HepG2 (cell line): ENCODE measurements around the gene SNAPIN. TPM values are rescaled to one million over a fixed set of nuclear protein-coding genes. Genes with fewer than 3 reads are reported as not detected.

ENCODE experiments used
- ATAC-seq: fragments of 200-7000 bp; cut with Tn5 transposase; 3 replicates; pipeline ENCODE4 v1.9.1; 2020; ENCODE audit warnings: mild to moderate bottlenecking, moderate library complexity
- Bru-seq: library from RNA; stranded (reverse); fragments of 400-500 nt; gene quantifications from one replicate; lab custom pipeline; 2021; lab: Mats Ljungman, UMichigan
- BruChase-seq, 2 experiments: library from RNA; stranded (reverse); fragments of 400-500 nt; gene quantifications; one replicate each; lab custom pipeline; 2021; lab: Mats Ljungman, UMichigan
- BruUV-seq: library from RNA; stranded (reverse); fragments of 400-500 nt; replicated peaks from 2 replicates; lab custom pipeline; 2021; lab: Mats Ljungman, UMichigan
- CTCF ChIA-PET: fragments of 300-600 bp; formaldehyde crosslinking; extraction: SDS; loops from one replicate; lab custom pipeline; 2021; ENCODE audit warnings: low total read pairs, inconsistent platforms, low intra/inter-chr PET ratio; lab: Yijun Ruan, JAX
- POLR2A ChIA-PET: fragments of 350-600 bp; sonication (Branson Sonifier 250); formaldehyde crosslinking; loops from one replicate; lab custom pipeline; 2020; ENCODE audit warnings: antibody characterized with exemption, inconsistent platforms; lab: Yijun Ruan, JAX
- DNase-seq: peaks from one replicate; pipeline ENCODE4 v3.0.0-alpha.2; 2015; ENCODE audit warnings: low spot score
- FAIRE-seq: peaks from 3 replicates; lab custom pipeline; 2011; peaks lifted over from hg19 to GRCh38; lab: Jason Lieb, UNC
- H2AFZ ChIP-seq: one replicate; pipeline ENCODE4 v1.6.1; 2011; ENCODE audit warnings: low read length, inconsistent platforms
- H3K27ac ChIP-seq: fragments of 300-600 bp; 3 replicates; pipeline ENCODE4 v1.8.0; 2011; ENCODE audit warnings: mixed run types, mild to moderate bottlenecking, mixed read lengths, low read length, inconsistent platforms; ENCODE audit not compliant: insufficient read depth; ENCODE audit errors: extremely low read length
- H3K27me3 ChIP-seq, 2 experiments: fragments of 200-600 bp in 1 of 2; 2 replicates in 1 of 2; 3 replicates in 1 of 2; pipeline versions ENCODE4 v1.6.0 to v1.8.0; 2011; ENCODE audit warnings: low read length in 2 of 2, mild to moderate bottlenecking in 2 of 2, moderate library complexity in 2 of 2, inconsistent platforms in 1 of 2; ENCODE audit not compliant: insufficient read depth in 2 of 2, control insufficient read depth in 1 of 2
- H3K36me3 ChIP-seq, 2 experiments: fragments of 200-600 bp in 1 of 2; replicated peaks in 1 of 2; 2 replicates in 1 of 2; 3 replicates in 1 of 2; pipeline versions ENCODE4 v1.5.1 to v1.8.0; 2011; ENCODE audit warnings: low read length in 2 of 2, inconsistent platforms in 1 of 2; ENCODE audit not compliant: insufficient read depth in 2 of 2, control insufficient read depth in 1 of 2
- H3K4me1 ChIP-seq: 2 replicates; pipeline ENCODE4 v1.5.1; 2012; ENCODE audit warnings: low read length, inconsistent platforms; ENCODE audit not compliant: insufficient read depth
- H3K4me2 ChIP-seq: 2 replicates; pipeline ENCODE4 v1.6.0; 2011; ENCODE audit warnings: low read depth, low read length, inconsistent platforms
- H3K4me3 ChIP-seq, 3 experiments: fragments of 200-600 bp in 1 of 3; sonication (generic), shearing (Covaris generic) in 1 of 3; replicated peaks in 1 of 3; 2 replicates each; pipeline ENCODE4 v1.5.1; 2011 to 2016; ENCODE audit warnings: low read length in 3 of 3, inconsistent platforms in 2 of 3, low read depth in 2 of 3, mild to moderate bottlenecking in 2 of 3, control low read depth in 1 of 3, mixed read lengths in 1 of 3; ENCODE audit not compliant: insufficient read depth in 1 of 3
- H3K79me2 ChIP-seq: one replicate; pipeline ENCODE4 v1.6.1; 2011; ENCODE audit warnings: low read length, inconsistent platforms; ENCODE audit not compliant: insufficient read depth
- H3K9ac ChIP-seq: 2 replicates; pipeline ENCODE4 v1.6.0; 2011; ENCODE audit warnings: mild to moderate bottlenecking, low read depth, low read length, inconsistent platforms; ENCODE audit not compliant: insufficient read depth
- H3K9me3 ChIP-seq: 2 replicates; pipeline ENCODE4 v1.5.1; 2012; ENCODE audit warnings: mild to moderate bottlenecking, low read length
- H4K20me1 ChIP-seq: 2 replicates; pipeline ENCODE4 v1.6.0; 2011; ENCODE audit warnings: inconsistent platforms, mild to moderate bottlenecking, low read length, moderate library complexity; ENCODE audit not compliant: insufficient read depth
- CBX5 ChIP-seq: sonication (generic); formaldehyde crosslinking; IDR thresholded peaks from 2 replicates; pipeline ENCODE4 v1.4.0; 2020; ENCODE audit warnings: missing genetic modification reagents, borderline replicate concordance
- GLI4 ChIP-seq: sonication (generic); formaldehyde crosslinking; IDR thresholded peaks from 2 replicates; pipeline ENCODE4 v1.5.1; 2020; ENCODE audit warnings: missing genetic modification reagents, mild to moderate bottlenecking, moderate library complexity, borderline replicate concordance
- GTF2F1 ChIP-seq: fragments of 150-350 bp; IDR thresholded peaks from 2 replicates; pipeline ENCODE4 v1.6.1; 2014; ENCODE audit warnings: low read length
- RBM39 ChIP-seq: fragments of 200-400 bp; formaldehyde crosslinking; IDR thresholded peaks from one replicate; pipeline ENCODE4 v1.6.1; 2018; ENCODE audit warnings: antibody characterized with exemption, mild to moderate bottlenecking, low read depth, low read length; ENCODE audit not compliant: poor library complexity, severe bottlenecking
- SOX13 ChIP-seq, 3 experiments: fragments of 450-650 bp in 1 of 3; sonication (generic) in 1 of 3; formaldehyde crosslinking in 1 of 3; IDR thresholded peaks in 2 of 3; conservative IDR thresholded peaks in 1 of 3; 2 replicates each; pipeline versions ENCODE4 v1.5.0 to v1.6.1; 2016 to 2020; ENCODE audit warnings: antibody characterized with exemption in 1 of 3, mild to moderate bottlenecking in 1 of 3, missing compliant biosample characterization in 1 of 3, missing genetic modification reagents in 1 of 3, moderate library complexity in 1 of 3
- SRSF9 ChIP-seq: fragments of 200-400 bp; formaldehyde crosslinking; IDR thresholded peaks from 2 replicates; pipeline ENCODE4 v1.6.1; 2018; ENCODE audit warnings: borderline replicate concordance, mild to moderate bottlenecking, low read depth, low read length; ENCODE audit not compliant: insufficient read depth, poor library complexity, severe bottlenecking
- ZBTB7B ChIP-seq: sonication (generic); formaldehyde crosslinking; IDR thresholded peaks from 2 replicates; pipeline ENCODE4 v1.4.0; 2020; ENCODE audit warnings: missing genetic modification reagents
- ZNF546 ChIP-seq: sonication (generic); formaldehyde crosslinking; conservative IDR thresholded peaks from 2 replicates; pipeline ENCODE4 v1.8.1; 2023; ENCODE audit warnings: mild to moderate bottlenecking, missing genetic modification reagents
- ZNF569 ChIP-seq: sonication (generic); formaldehyde crosslinking; IDR thresholded peaks from 2 replicates; pipeline ENCODE4 v1.5.0; 2020; ENCODE audit warnings: mild to moderate bottlenecking, missing genetic modification reagents, moderate library complexity, borderline replicate concordance
- ZSCAN9 ChIP-seq: IDR thresholded peaks from 2 replicates; pipeline ENCODE4 v1.6.1; 2016; ENCODE audit warnings: borderline replicate concordance
- WGBS: methylation state at CpG from one replicate; pipeline ENCODE4 v1.1.6; 2017; ENCODE audit warnings: low lambda C conversion rate; 5-methylcytosine and 5-hydroxymethylcytosine counted together
- in situ Hi-C: cut with HindIII; loops from 2 replicates; pipeline ENCODE4 v1.10.0; 2017; ENCODE audit warnings: low pct_unique_long_range_greater_than_20kb; ENCODE audit not compliant: extremely low pct_ligation_motif_present
- intact Hi-C: fragments of 100-400 bp; cut with micrococcal nuclease; formaldehyde crosslinking; loops from one replicate; pipeline ENCODE4 v1.10.0; 2022; ENCODE audit not compliant: unreplicated experiment
- long read RNA-seq, 2 experiments: library from RNA in 1 of 2; library from polyadenylated mRNA in 1 of 2; stranded (forward) in 1 of 2; unstranded in 1 of 2; transcript quantifications; one replicate each; pipeline ENCODE4 v2.0.0, GENCODE V29; 2019 to 2022
- polyA minus RNA-seq, 3 experiments: library from RNA; depleted of rRNA, polyadenylated mRNA; stranded (reverse); fragments of >200 nt; gene quantifications; 2 replicates each; pipeline ENCODE4 v1.2.3, GENCODE V29; 2011; ENCODE audit warnings: low replicate concordance in 1 of 3
- polyA plus RNA-seq, 8 experiments: library from polyadenylated mRNA; depleted of rRNA in 3 of 8; stranded (reverse) in 7 of 8; unstranded in 1 of 8; fragments of >200 nt; fragmentation: Illumina TruSeq in 4 of 8; extraction: Trizol in 4 of 8; gene quantifications; 2 replicates each; pipeline versions ENCODE4 v1.2.1 to v1.2.3, GENCODE V29; 2011 to 2016; ENCODE audit warnings: low read depth in 4 of 8, missing spikeins in 1 of 8, mixed read lengths in 1 of 8; ENCODE audit not compliant: insufficient read depth in 1 of 8
- total RNA-seq, 5 experiments: library from RNA; depleted of rRNA; stranded (reverse); fragments of >200 nt; fragmentation: Illumina TruSeq; extraction: Trizol; gene quantifications; 2 replicates each; pipeline ENCODE4 v1.2.3, GENCODE V29; 2016; ENCODE audit warnings: low read depth in 1 of 5
- TF ChIP-seq, protein P1 (sequence below): IDR thresholded peaks from 2 replicates; pipeline ENCODE4 v1.6.1; 2016; ENCODE audit warnings: missing biosample characterization, missing genetic modification reagents, low read depth

SNAPIN gene
- total RNA-seq (2016; rRNA removed; fragmentation: Illumina TruSeq; extraction: Trizol) (25.7 and 34.3 TPM in 2 replicates), polyA plus RNA-seq (2011; rRNA removed) (21.7 and 23.9 TPM in 2 replicates), polyA minus RNA-seq (2011; rRNA and poly(A)+ RNA removed; ENCODE audit: low replicate concordance) (7.3 and 37.6 TPM in 2 replicates), Bru-seq, nascent RNA (percentile 60 among the genes with signal in this experiment), BruChase-seq, experiment 1, labeled RNA remaining after a 6-hour chase (percentile 69 among the genes with signal in this experiment), BruChase-seq, experiment 2, labeled RNA remaining after a 2-hour chase (percentile 56 among the genes with signal in this experiment)
- total RNA-seq (2016; cell fraction: cytosol; rRNA removed; fragmentation: Illumina TruSeq; extraction: Trizol; ENCODE audit: low read depth): 17.2 and 21.6 TPM in 2 replicates
- 28.1 and 34.1 TPM in 2 replicates for total RNA-seq (2016; cell fraction: insoluble cytoplasmic fraction; rRNA removed; fragmentation: Illumina TruSeq; extraction: Trizol)
- 27.9 and 30.7 TPM in 2 replicates for total RNA-seq (2016; cell fraction: membrane; rRNA removed; fragmentation: Illumina TruSeq; extraction: Trizol)
- total RNA-seq (2016; cell fraction: nucleus; rRNA removed; fragmentation: Illumina TruSeq; extraction: Trizol): 11.1 and 12.2 TPM in 2 replicates
- 23.2 and 25.5 TPM in 2 replicates for polyA plus RNA-seq (2011; cell fraction: cytosol; rRNA removed)
- 11.8 and 17.6 TPM in 2 replicates for polyA plus RNA-seq (2011; cell fraction: nucleus; rRNA removed)
- 11.7 and 15.3 TPM in 2 replicates for polyA plus RNA-seq (2012)
- polyA plus RNA-seq (2016; cell fraction: cytosol; fragmentation: Illumina TruSeq; extraction: Trizol; ENCODE audit: low read depth): 20.4 and 22.1 TPM in 2 replicates
- 31.0 and 31.2 TPM in 2 replicates for polyA plus RNA-seq (2016; cell fraction: insoluble cytoplasmic fraction; fragmentation: Illumina TruSeq; extraction: Trizol; ENCODE audit: low read depth)
- 23.6 and 28.1 TPM in 2 replicates for polyA plus RNA-seq (2016; cell fraction: membrane; fragmentation: Illumina TruSeq; extraction: Trizol; ENCODE audit: low read depth)
- polyA plus RNA-seq (2016; cell fraction: nucleus; fragmentation: Illumina TruSeq; extraction: Trizol; ENCODE audit: insufficient read depth, low read depth): 20.7 and 21.7 TPM in 2 replicates
- 7.2 and 8.8 TPM in 2 replicates for polyA minus RNA-seq (2011; cell fraction: cytosol; rRNA and poly(A)+ RNA removed)
- 4.5 and 9.3 TPM in 2 replicates for polyA minus RNA-seq (2011; cell fraction: nucleus; rRNA and poly(A)+ RNA removed)
- long read RNA-seq, experiment 1, transcript SNAPIN-201 (4 exons, 1,030 nt): major isoform, 41 of 45 reads
- long read RNA-seq, experiment 1, partial matches to known transcripts: 0 of 45 reads
- long read RNA-seq, experiment 1, other reads (novel, unspliced or antisense): 0 of 45 reads
- long read RNA-seq, experiment 2, transcript SNAPIN-201 (4 exons, 1,030 nt): major isoform, 20 of 33 reads
- long read RNA-seq, experiment 2, partial matches to known transcripts: 5 of 33 reads
- long read RNA-seq, experiment 2, other reads (novel, unspliced or antisense): 5 of 33 reads

DNA sequence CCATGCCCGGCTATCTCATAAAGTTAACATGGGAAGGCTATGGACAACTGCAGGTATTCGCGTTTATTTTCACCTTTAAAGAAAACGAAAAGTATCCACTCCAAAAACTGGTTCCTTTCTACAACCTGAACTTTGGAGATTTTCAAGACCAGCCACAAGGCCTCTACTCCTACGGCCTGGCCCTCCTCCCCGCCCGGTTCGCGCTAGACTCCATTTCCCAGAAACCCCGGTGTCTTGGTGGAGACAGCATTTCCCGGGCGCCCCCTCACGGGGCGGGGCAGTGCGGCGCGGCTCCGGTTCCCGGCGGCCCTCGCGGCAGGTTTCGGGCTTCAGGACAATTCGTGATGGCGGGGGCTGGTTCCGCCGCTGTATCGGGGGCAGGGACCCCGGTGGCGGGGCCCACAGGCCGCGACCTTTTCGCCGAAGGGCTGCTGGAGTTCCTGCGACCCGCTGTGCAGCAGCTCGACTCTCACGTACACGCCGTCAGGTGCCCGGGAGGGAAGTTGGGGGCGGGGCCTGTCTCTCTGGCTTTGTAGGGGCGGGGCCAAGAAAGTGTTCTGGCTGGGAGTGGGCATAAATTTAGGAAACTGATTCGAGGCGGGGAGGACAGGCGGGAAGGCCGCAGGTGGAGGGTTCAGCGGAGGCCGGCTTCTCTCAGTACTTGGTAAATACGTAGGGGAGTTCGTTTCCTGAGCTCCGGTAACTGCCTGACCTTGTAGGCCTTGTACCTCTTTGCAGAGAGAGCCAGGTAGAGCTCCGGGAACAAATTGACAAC lies at the start of gene SNAPIN:
Gene SNAPIN, plus strand, starts transcription at position 304 of the 775 bp plus-strand sequence. Its CDS starts 41 bp downstream, at position 345.
- Histone ChIP-seq H3K27ac (peak within 1 kb of the TSS; percentile 62), H3K9ac (peak within 1 kb of the TSS; percentile 78), H3K36me3 (peaks cover 6 to 28% of the 10 kb centered on the region in 2 experiments), H3K27me3 (no peaks in the 10 kb centered on the region; a peak in 1 of 5 replicates), H3K4me2 (peak within 1 kb of the TSS; percentile 93), H3K79me2 (peaks cover 12% of the 10 kb centered on the region), H2AFZ (peak within 1 kb of the TSS; percentile 95), H3K4me1 (peaks cover 39% of the 10 kb centered on the region), H3K9me3 (no peaks in the 10 kb centered on the region), H3K4me3 (peak within 1 kb of the TSS; percentile 80 to 96 (median 91)), H4K20me1 (no peaks in the 10 kb centered on the region)
- ATAC-seq (peak; percentile 95), DNase-seq (peak; percentile 75), FAIRE-seq (peak; percentile 73)
- ChIA-PET POLR2A (interaction anchor here (0.8 to 2.3 kb wide), 5 partner anchors 11 to 69 kb away, joined by 3 to 18 read pairs (median 4); partner anchors contain the start of genes CHTOP, INTS3 and S100A13), CTCF (no interaction called here)
- 2% methylated on average over 33 of the region's 53 CpGs for WGBS
- TSS peak; percentile 79 for BruUV-seq
- intact Hi-C loops (no loop called here), in situ Hi-C loops (no loop called here)
- TF ChIP-seq ZSCAN9 (CRISPR knock-in tag): 0 out of 2 replicates have a peak, but pooled peaks have one; percentile 70
- TF ChIP-seq ZNF569: peak; percentile 81; the same call in 1 of the 2 replicates
- no peak for TF ChIP-seq GTF2F1
- TF ChIP-seq ZBTB7B (CRISPR knock-in tag): peak; percentile 51; the same call in 1 of the 2 replicates
- peak; percentile 58; the same call in 1 of the 2 replicates for TF ChIP-seq ZNF546 (CRISPR knock-in tag)
- TF ChIP-seq CBX5 (CRISPR knock-in tag): peak; percentile 42; the same call in 1 of the 2 replicates
- no peak for TF ChIP-seq GLI4 (CRISPR knock-in tag)
- TF ChIP-seq RBM39: peak; percentile 69
- no peak for TF ChIP-seq SRSF9
- TF ChIP-seq SOX13 (IDR thresholded peaks at IDR 0.05): no peak
- peak in 1 of 2 experiments; percentile 10; a peak in 1 of 4 replicates for TF ChIP-seq SOX13 (CRISPR knock-in tag; conservative IDR thresholded peaks at IDR 0.05 in 1 of 2, IDR thresholded peaks at IDR 0.05 in 1 of 2)
- TF ChIP-seq, protein P1, sequence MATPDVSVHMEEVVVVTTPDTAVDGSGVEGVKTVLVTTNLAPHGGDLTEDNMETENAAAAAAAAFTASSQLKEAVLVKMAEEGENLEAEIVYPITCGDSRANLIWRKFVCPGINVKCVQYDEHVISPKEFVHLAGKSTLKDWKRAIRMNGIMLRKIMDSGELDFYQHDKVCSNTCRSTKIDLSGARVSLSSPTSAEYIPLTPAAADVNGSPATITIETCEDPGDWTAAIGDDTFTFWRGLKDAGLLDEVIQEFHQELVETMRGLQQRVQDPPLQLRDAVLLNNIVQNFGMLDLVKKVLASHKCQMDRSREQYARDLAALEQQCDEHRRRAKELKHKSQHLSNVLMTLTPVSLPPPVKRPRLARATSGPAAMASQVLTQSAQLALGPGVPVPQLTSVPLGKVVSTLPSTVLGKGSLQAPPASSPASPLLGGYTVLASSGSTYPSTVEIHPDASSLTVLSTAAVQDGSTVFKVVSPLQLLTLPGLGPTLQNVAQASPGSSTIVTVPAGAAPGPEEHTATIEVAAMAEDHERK (CRISPR knock-in tag): peak; percentile 50; the same call in 1 of the 2 replicates
